HFFc6 (cell line): Measurements from ENCODE around the gene MYD88. TPM values are rescaled to one million over a fixed set of nuclear protein-coding genes. Genes with fewer than 3 reads are reported as not detected.
A peak's percentile ranks its signal among the peaks of the same experiment; 100 is the strongest.

Experiments used
- DNase-seq: peaks from one replicate; pipeline ENCODE4 v3.0.0-alpha.2; 2018
- H3K27ac Mint-ChIP-seq: 2 replicates; pipeline ENCODE4 v1.8.0; 2020; ENCODE audit warnings: mild to moderate bottlenecking, mixed read lengths
- H3K27me3 Mint-ChIP-seq: 2 replicates; pipeline ENCODE4 v1.8.0; 2021; ENCODE audit warnings: mild to moderate bottlenecking, moderate library complexity, mixed read lengths; ENCODE audit not compliant: insufficient read depth
- H3K36me3 Mint-ChIP-seq: 2 replicates; pipeline ENCODE4 v1.8.0; 2021; ENCODE audit warnings: low read depth, mixed read lengths
- H3K4me1 Mint-ChIP-seq: 2 replicates; pipeline ENCODE4 v1.8.0; 2020; ENCODE audit warnings: low read depth, mixed read lengths
- H3K4me3 Mint-ChIP-seq: 2 replicates; pipeline ENCODE4 v1.8.0; 2020; ENCODE audit warnings: mild to moderate bottlenecking, moderate library complexity, mixed read lengths
- H3K9me3 Mint-ChIP-seq: 2 replicates; pipeline ENCODE4 v1.8.0; 2020; ENCODE audit warnings: mild to moderate bottlenecking, mixed read lengths
- total RNA-seq, 6 experiments: library from RNA; stranded (reverse); fragmentation: NEBNext Ultra II Directional; extraction: Animal tissue kit (Norgen Biotek cat#: 25700); gene quantifications; 2 replicates in 1 of 6; 3 replicates in 5 of 6; pipeline ENCODE4 v1.2.3, GENCODE V29; 2021
- TF ChIP-seq, protein P1 (sequence below): fragments of 200-600 bp; sonication (generic); IDR thresholded peaks from 2 replicates; pipeline ENCODE4 v1.5.0; 2021; ENCODE audit warnings: antibody characterized with exemption, mild to moderate bottlenecking

MYD88 gene
- total RNA-seq, 6 experiments from 2014 or later = 25.1 to 31.9 (median 28.4) TPM

DNA sequence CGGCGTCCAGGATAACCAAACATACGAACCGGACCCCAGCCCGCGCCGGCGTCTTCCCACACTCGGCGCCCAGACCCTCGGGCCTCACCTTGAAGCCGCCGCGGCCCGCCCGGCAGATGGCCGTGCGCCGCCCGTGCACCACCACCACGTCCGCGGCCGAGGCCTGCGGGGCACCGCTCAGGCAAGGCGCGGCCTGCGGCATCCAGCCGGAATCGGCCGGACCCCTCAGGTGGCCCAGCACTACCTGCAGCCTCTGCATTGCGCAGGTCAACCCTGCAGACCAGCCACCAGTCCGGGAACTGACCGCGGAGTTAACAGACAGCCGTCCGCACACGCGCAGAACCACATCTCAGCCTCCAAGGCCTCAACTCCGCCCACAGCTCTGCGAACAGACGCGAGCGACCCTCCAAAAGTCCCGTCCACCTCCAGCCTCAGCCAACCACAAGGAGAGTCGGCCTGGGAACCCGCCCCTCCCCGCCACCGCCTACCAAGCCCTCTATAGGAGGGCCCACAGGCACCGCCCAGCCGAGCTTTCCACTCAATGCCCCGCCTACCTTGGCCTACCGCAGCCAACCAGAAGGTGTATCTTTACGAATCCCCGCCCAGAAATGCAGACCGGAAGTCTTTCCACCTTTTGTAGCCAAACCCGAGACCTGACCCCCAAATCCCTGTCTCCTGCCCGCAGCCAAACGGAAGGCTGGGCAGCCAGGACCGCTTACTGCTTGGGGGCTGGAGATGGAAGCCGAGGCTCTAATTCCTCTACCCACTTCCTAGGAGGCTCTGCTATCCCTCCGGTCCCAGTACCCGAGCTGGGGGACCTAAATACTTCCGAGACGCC is 1.5 kb upstream of the MYD88 start, which contains the start of gene ACAA1:
Gene ACAA1 (minus strand): TSS at position 351 of the 838 bp plus-strand sequence. CDS start 92 bp downstream, at position 259.
- H3K36me3 Mint-ChIP-seq = peaks cover 10% of the 10 kb centered on the region
- TF ChIP-seq, protein P1, sequence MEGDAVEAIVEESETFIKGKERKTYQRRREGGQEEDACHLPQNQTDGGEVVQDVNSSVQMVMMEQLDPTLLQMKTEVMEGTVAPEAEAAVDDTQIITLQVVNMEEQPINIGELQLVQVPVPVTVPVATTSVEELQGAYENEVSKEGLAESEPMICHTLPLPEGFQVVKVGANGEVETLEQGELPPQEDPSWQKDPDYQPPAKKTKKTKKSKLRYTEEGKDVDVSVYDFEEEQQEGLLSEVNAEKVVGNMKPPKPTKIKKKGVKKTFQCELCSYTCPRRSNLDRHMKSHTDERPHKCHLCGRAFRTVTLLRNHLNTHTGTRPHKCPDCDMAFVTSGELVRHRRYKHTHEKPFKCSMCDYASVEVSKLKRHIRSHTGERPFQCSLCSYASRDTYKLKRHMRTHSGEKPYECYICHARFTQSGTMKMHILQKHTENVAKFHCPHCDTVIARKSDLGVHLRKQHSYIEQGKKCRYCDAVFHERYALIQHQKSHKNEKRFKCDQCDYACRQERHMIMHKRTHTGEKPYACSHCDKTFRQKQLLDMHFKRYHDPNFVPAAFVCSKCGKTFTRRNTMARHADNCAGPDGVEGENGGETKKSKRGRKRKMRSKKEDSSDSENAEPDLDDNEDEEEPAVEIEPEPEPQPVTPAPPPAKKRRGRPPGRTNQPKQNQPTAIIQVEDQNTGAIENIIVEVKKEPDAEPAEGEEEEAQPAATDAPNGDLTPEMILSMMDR = no peak; the same call in 1 of the 2 replicates

GRCh38 chr3:38137615-38138348 is 679 bp upstream of the MYD88 start:
- Mint-ChIP-seq H3K36me3 (peaks cover 12% of the 10 kb centered on the region), H3K27ac (peak overlapping the region; percentile 93), H3K4me1 (peaks cover 56% of the 10 kb centered on the region), H3K4me3 (peak overlapping the region; percentile 97), H3K9me3 (no peaks in the 10 kb centered on the region), H3K27me3 (peaks cover 1% of the 10 kb centered on the region; the same call in 1 of the 2 replicates)
- no peak for DNase-seq
- TF ChIP-seq, protein P1 = 0 out of 2 replicates have a peak, but pooled peaks have one; percentile 24

More for the DNA sequence above, 1.5 kb upstream of the MYD88 start, which contains the start of gene ACAA1:
- Mint-ChIP-seq H3K4me3 (peak within 1 kb of the TSS; percentile 97), H3K9me3 (no peaks in the 10 kb centered on the region), H3K27ac (peak within 1 kb of the TSS; percentile 93), H3K4me1 (peaks cover 57% of the 10 kb centered on the region), H3K27me3 (peaks cover 1% of the 10 kb centered on the region; the same call in 1 of the 2 replicates)
- DNase-seq = peak; percentile 99

DNA sequence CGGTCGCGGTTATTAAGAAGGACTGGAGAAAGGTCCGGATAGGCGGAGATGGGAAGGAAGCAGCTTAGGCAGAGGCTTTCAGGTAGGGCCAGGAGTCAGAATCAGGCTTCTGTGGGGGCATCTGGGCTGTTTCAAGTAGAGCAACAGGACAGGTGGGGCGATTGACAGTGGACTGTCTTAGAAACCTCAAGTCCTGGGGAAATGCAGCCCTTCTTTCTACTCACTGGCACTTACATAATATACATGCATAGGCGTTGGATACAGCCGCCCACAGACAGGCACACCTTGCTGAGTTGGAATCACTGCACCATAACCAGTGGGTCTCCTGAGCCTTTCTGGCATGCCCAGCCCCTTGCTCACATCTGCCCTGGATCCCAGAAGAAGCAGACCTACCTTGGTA is 730 bp downstream of the MYD88 start:
- Mint-ChIP-seq H3K27ac (peak overlapping the region; percentile 93), H3K4me3 (peak overlapping the region; percentile 97), H3K36me3 (peaks cover 12% of the 10 kb centered on the region), H3K27me3 (peaks cover 5% of the 10 kb centered on the region), H3K4me1 (peaks cover 42% of the 10 kb centered on the region), H3K9me3 (no peaks in the 10 kb centered on the region)
- no peak for DNase-seq
- TF ChIP-seq, protein P1 = no peak

DNA sequence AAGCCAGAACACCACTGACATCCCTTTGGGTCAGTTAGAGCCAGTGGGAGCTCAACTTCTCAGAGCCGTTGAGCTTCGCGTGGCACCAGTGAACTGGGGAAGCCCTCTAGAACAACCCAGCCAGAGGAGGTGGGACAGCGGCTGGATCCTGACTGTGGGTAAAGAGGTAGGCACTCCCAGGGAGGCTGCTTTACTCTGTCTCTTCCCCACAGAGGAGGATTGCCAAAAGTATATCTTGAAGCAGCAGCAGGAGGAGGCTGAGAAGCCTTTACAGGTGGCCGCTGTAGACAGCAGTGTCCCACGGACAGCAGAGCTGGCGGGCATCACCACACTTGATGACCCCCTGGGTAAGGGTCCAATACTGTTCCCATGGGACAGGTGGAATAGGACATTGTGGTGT is 1.2 kb downstream of the MYD88 start:
- Mint-ChIP-seq H3K36me3 (peaks cover 12% of the 10 kb centered on the region), H3K4me3 (peak overlapping the region; percentile 97), H3K27me3 (peaks cover 5% of the 10 kb centered on the region), H3K4me1 (peaks cover 39% of the 10 kb centered on the region), H3K9me3 (no peaks in the 10 kb centered on the region), H3K27ac (no peak overlapping the region)
- no peak for DNase-seq
- TF ChIP-seq, protein P1 = no peak

DNA sequence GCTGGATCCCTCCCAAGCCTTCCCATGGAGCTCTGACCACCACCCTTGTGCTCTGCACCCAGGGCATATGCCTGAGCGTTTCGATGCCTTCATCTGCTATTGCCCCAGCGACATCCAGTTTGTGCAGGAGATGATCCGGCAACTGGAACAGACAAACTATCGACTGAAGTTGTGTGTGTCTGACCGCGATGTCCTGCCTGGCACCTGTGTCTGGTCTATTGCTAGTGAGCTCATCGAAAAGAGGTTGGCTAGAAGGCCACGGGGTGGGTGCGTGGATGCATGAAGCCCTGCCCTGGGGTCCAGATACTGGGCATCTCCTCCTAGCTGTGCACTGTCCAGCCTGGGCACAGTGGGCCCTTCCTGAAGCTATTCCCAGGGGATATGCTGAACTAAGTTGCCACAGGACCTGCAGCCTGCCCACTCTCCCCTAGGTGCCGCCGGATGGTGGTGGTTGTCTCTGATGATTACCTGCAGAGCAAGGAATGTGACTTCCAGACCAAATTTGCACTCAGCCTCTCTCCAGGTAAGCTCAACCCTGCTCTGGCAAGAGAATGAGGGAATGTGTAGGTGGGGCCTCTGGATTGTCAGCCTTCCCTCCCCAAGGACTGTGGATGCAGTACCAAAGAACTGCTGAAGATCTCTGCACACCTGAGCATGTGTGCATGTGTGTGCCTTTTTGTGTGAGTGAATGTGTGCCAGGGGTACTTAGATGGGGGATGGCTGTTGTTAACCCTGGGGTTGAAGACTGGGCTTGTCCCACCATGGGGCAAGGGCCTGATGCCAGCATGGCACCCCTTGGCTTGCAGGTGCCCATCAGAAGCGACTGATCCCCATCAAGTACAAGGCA is 2.1 kb downstream of the MYD88 start:
- H3K27me3 Mint-ChIP-seq = peaks cover 8% of the 10 kb centered on the region
- TF ChIP-seq, protein P1 = no peak
- H3K27ac Mint-ChIP-seq = no peak overlapping the region
- peaks cover under 1% of the 10 kb centered on the region; the same call in 1 of the 2 replicates for H3K9me3 Mint-ChIP-seq
- no peak overlapping the region; the same call in 1 of the 2 replicates for H3K4me3 Mint-ChIP-seq
- H3K36me3 Mint-ChIP-seq = peaks cover 12% of the 10 kb centered on the region
- DNase-seq = no peak
- H3K4me1 Mint-ChIP-seq = peaks cover 31% of the 10 kb centered on the region
